Measurements from ENCODE around the gene KLK5.

Gene KLK5

GRCh38 chr19:50968716-50969412 is 16.0 kb upstream of the KLK5 start:
- DNase-seq = no peak

GRCh38 chr19:50967929-50968715 is 15.3 kb upstream of the KLK5 start:
- no peak for DNase-seq

GRCh38 chr19:50964266-50964665 is 11.4 kb upstream of the KLK5 start:
- DNase-seq = no peak

GRCh38 chr19:50963381-50963780 is 10.5 kb upstream of the KLK5 start:
- DNase-seq = no peak

- DNase-seq = no peak
Observed at GRCh38 chr19:50962245-50962644, 9.4 kb upstream of the KLK5 start.

- no peak for DNase-seq
Observed at GRCh38 chr19:50959731-50960500, 7.1 kb upstream of the KLK5 start.

GRCh38 chr19:50957587-50957986 is 4.7 kb upstream of the KLK5 start:
- DNase-seq = no peak

GRCh38 chr19:50949861-50950260 is 3.0 kb downstream of the KLK5 start:
- no peak for DNase-seq

GRCh38 chr19:50947123-50947522 is 5.7 kb downstream of the KLK5 start:
- DNase-seq = no peak

GRCh38 chr19:50944795-50945194 is 8.0 kb downstream of the KLK5 start:
- no peak for DNase-seq

GRCh38 chr19:50943074-50943828 is 9.6 kb downstream of the KLK5 start:
- DNase-seq = no peak

GRCh38 chr19:50939596-50939995 is 13.2 kb downstream of the KLK5 start:
- no peak for DNase-seq

GRCh38 chr19:50933640-50934039 is 19.2 kb downstream of the KLK5 start:
- no peak for DNase-seq

- no peak for DNase-seq
Observed at GRCh38 chr19:50932690-50933083, 20.2 kb downstream of the KLK5 start.

- no peak for DNase-seq
Observed at GRCh38 chr19:50932018-50932689, 20.7 kb downstream of the KLK5 start.

- no peak for DNase-seq
Observed at GRCh38 chr19:50931023-50931422, 21.8 kb downstream of the KLK5 start.

GRCh38 chr19:50928831-50929230 is 24.0 kb downstream of the KLK5 start:
- DNase-seq = no peak

GRCh38 chr19:50926144-50926543 is 26.7 kb downstream of the KLK5 start:
- no peak for DNase-seq

- no peak for DNase-seq
Observed at GRCh38 chr19:50925734-50926133, 27.1 kb downstream of the KLK5 start.

- no peak for DNase-seq
Observed at GRCh38 chr19:50924586-50924985, 28.3 kb downstream of the KLK5 start.

GRCh38 chr19:50922317-50922853 is 30.5 kb downstream of the KLK5 start:
- DNase-seq = peak; percentile 68
